GM12878 (cell line): ENCODE data around the gene ARHGAP26. TPM values are rescaled to one million over a fixed set of nuclear protein-coding genes. Genes with fewer than 3 reads are reported as not detected.

Source experiments
- ATAC-seq: fragments of 200-7000 bp; cut with Tn5 transposase; 3 replicates; pipeline ENCODE4 v1.9.1; 2020; ENCODE audit warnings: mild to moderate bottlenecking, moderate library complexity
- BruUV-seq: library from RNA; stranded (reverse); fragments of 400-500 nt; replicated peaks from 2 replicates; lab custom pipeline; 2021; lab: Mats Ljungman, UMichigan
- CTCF ChIA-PET: fragments of 300-600 bp; sonication (Branson Sonifier 250); formaldehyde crosslinking; extraction: SDS; loops from one replicate; lab custom pipeline; 2021; ENCODE audit warnings: inconsistent platforms; lab: Yijun Ruan, JAX
- POLR2A ChIA-PET: fragments of 350-600 bp; formaldehyde crosslinking; extraction: SDS; loops from one replicate; lab custom pipeline; 2021; ENCODE audit warnings: inconsistent platforms; lab: Charles Lee
- RAD21 ChIA-PET: fragments of 300-600 bp; sonication (Branson Sonifier 250); formaldehyde crosslinking; loops from one replicate; lab custom pipeline; 2023; ENCODE audit warnings: antibody characterized with exemption; ENCODE audit not compliant: unreplicated experiment; lab: Charles Lee
- SMC1A ChIA-PET: fragments of 300-600 bp; sonication (Branson Sonifier 250); formaldehyde crosslinking; loops from one replicate; lab custom pipeline; 2023; ENCODE audit not compliant: unreplicated experiment, uncharacterized antibody; lab: Charles Lee
- DNase-seq: peaks from one replicate; pipeline ENCODE4 v3.0.0-alpha.2; 2011; ENCODE audit warnings: low read depth, low spot score
- FAIRE-seq: peaks from 3 replicates; lab custom pipeline; 2011; peaks lifted over from hg19 to GRCh38; lab: Jason Lieb, UNC
- H2AFZ ChIP-seq: 2 replicates; pipeline ENCODE4 v1.6.0; 2011; ENCODE audit warnings: low read depth, low read length, control low read depth; ENCODE audit not compliant: control insufficient read depth
- H3K27ac ChIP-seq: 2 replicates; pipeline ENCODE4 v1.5.1; 2011; ENCODE audit warnings: control low read depth; ENCODE audit not compliant: control insufficient read depth, insufficient read depth
- H3K27me3 ChIP-seq, 2 experiments: replicated peaks in 1 of 2; 2 replicates each; pipeline versions ENCODE4 v1.6.0 to v1.6.1; 2011; ENCODE audit warnings: low read length in 1 of 2; ENCODE audit not compliant: control insufficient read depth in 2 of 2, insufficient read depth in 2 of 2
- H3K36me3 ChIP-seq, 2 experiments: 2 replicates each; pipeline ENCODE4 v1.5.1; 2011; ENCODE audit warnings: low read length in 1 of 2; ENCODE audit not compliant: control insufficient read depth in 2 of 2, insufficient read depth in 2 of 2
- H3K4me1 ChIP-seq: 2 replicates; pipeline ENCODE4 v1.6.1; 2011; ENCODE audit warnings: mild to moderate bottlenecking, low read length, moderate library complexity, mixed read lengths; ENCODE audit not compliant: control insufficient read depth, insufficient read depth
- H3K4me2 ChIP-seq: 2 replicates; pipeline ENCODE4 v1.6.0; 2011; ENCODE audit warnings: control low read depth; ENCODE audit not compliant: control insufficient read depth, insufficient read depth
- H3K4me3 ChIP-seq: fragments of 200-600 bp; sonication (generic); 2 replicates; pipeline ENCODE4 v1.5.1; 2016
- H3K79me2 ChIP-seq: 2 replicates; pipeline ENCODE4 v1.6.0; 2011; ENCODE audit warnings: low read length; ENCODE audit not compliant: control insufficient read depth, insufficient read depth
- H3K9ac ChIP-seq: 2 replicates; pipeline ENCODE4 v1.8.0; 2011; ENCODE audit warnings: low read length, control low read depth, mixed read lengths; ENCODE audit not compliant: control insufficient read depth, insufficient read depth
- H3K9me3 ChIP-seq: replicated peaks from 3 replicates; pipeline ENCODE4 v1.5.1; 2011; ENCODE audit warnings: mild to moderate bottlenecking, low read length; ENCODE audit not compliant: control insufficient read depth, insufficient read depth
- H4K20me1 ChIP-seq: 2 replicates; pipeline ENCODE4 v1.6.0; 2011; ENCODE audit not compliant: control insufficient read depth, insufficient read depth
- ATF3 ChIP-seq: IDR thresholded peaks from 2 replicates; pipeline ENCODE4 v1.6.1; 2011; ENCODE audit warnings: low read depth, mild to moderate bottlenecking, low read length, moderate library complexity, borderline replicate concordance; ENCODE audit errors: extremely low read depth
- BCL11A ChIP-seq: IDR thresholded peaks from 2 replicates; pipeline ENCODE4 v1.6.1; 2011; ENCODE audit warnings: low read depth, low read length
- BCLAF1 ChIP-seq: fragments of 450-650 bp; IDR thresholded peaks from 2 replicates; pipeline ENCODE4 v1.6.1; 2017; ENCODE audit warnings: antibody characterized with exemption, mild to moderate bottlenecking, moderate library complexity
- CHD1 ChIP-seq: IDR thresholded peaks from 2 replicates; pipeline ENCODE4 v1.6.1; 2012; ENCODE audit warnings: low read depth, low read length, improper control_type of control experiment
- EZH2 ChIP-seq: IDR thresholded peaks from 2 replicates; pipeline ENCODE4 v1.6.1; 2012; ENCODE audit warnings: low read depth, mild to moderate bottlenecking, control low read depth, inconsistent platforms, low read length, borderline replicate concordance; ENCODE audit not compliant: control insufficient read depth
- FOS ChIP-seq: IDR thresholded peaks from 3 replicates; pipeline ENCODE4 v1.6.1; 2011; ENCODE audit warnings: borderline replicate concordance; ENCODE audit not compliant: insufficient read length; ENCODE audit errors: extremely low read depth
- FOXM1 ChIP-seq: IDR thresholded peaks from 2 replicates; pipeline ENCODE4 v1.6.1; 2012; ENCODE audit warnings: low read depth, mild to moderate bottlenecking, inconsistent platforms, low read length, moderate library complexity
- LARP7 ChIP-seq: fragments of 450-650 bp; IDR thresholded peaks from 2 replicates; pipeline ENCODE4 v1.6.1; 2017; ENCODE audit warnings: mild to moderate bottlenecking
- NFIC ChIP-seq: IDR thresholded peaks from 2 replicates; pipeline ENCODE4 v1.6.1; 2012; ENCODE audit warnings: low read depth, mild to moderate bottlenecking, inconsistent platforms, low read length, moderate library complexity
- NFXL1 ChIP-seq: fragments of 450-650 bp; IDR thresholded peaks from 2 replicates; pipeline ENCODE4 v1.6.1; 2017; ENCODE audit warnings: antibody characterized with exemption, mild to moderate bottlenecking, borderline replicate concordance
- PAX5 ChIP-seq: IDR thresholded peaks from 2 replicates; pipeline ENCODE4 v1.6.1; 2011; ENCODE audit warnings: low read depth, low read length, borderline replicate concordance
- PML ChIP-seq: IDR thresholded peaks from 2 replicates; pipeline ENCODE4 v1.6.1; 2012; ENCODE audit warnings: low read length, inconsistent platforms
- POLR2A ChIP-seq: IDR thresholded peaks from 2 replicates; pipeline ENCODE4 v1.6.1; 2011; ENCODE audit warnings: low read depth, mild to moderate bottlenecking, low read length
- SIN3A ChIP-seq: IDR thresholded peaks from 2 replicates; pipeline ENCODE4 v1.6.1; 2012; ENCODE audit warnings: low read depth, low read length, improper control_type of control experiment
- SRF ChIP-seq, 2 experiments: IDR thresholded peaks; 2 replicates each; pipeline ENCODE4 v1.6.1; 2011; ENCODE audit warnings: low read depth in 2 of 2, low read length in 2 of 2, mild to moderate bottlenecking in 1 of 2, moderate library complexity in 1 of 2
- SUPT20H ChIP-seq: IDR thresholded peaks from 2 replicates; pipeline ENCODE4 v1.6.1; 2011; ENCODE audit warnings: low read depth, mild to moderate bottlenecking, low read length, moderate library complexity, borderline replicate concordance; ENCODE audit not compliant: control insufficient read depth
- WRNIP1 ChIP-seq: IDR thresholded peaks from 2 replicates; pipeline ENCODE4 v1.6.1; 2011; ENCODE audit warnings: low read depth, low read length, improper control_type of control experiment, borderline replicate concordance
- ZNF384 ChIP-seq: IDR thresholded peaks from 2 replicates; pipeline ENCODE4 v1.6.1; 2012; ENCODE audit warnings: low read depth, mild to moderate bottlenecking, low read length, improper control_type of control experiment, borderline replicate concordance
- WGBS: methylation state at CpG from one replicate; pipeline ENCODE4 v1.1.6; 2016; ENCODE audit warnings: low lambda C conversion rate; ENCODE audit not compliant: insufficient replicate concordance, insufficient coverage; ENCODE audit errors: missing lambda C conversion rate; 5-methylcytosine and 5-hydroxymethylcytosine counted together
- in situ Hi-C: fragments of 300-500 bp; cut with MboI; formaldehyde crosslinking; loops from 9 replicates; pipeline ENCODE4 v1.14.3; 2018; ENCODE audit warnings: mixed read lengths
- intact Hi-C: fragments of 100-400 bp; cut with micrococcal nuclease; formaldehyde crosslinking; loops from one replicate; pipeline ENCODE4 v1.14.2; 2022; ENCODE audit not compliant: unreplicated experiment
- polyA plus RNA-seq, 11 experiments: library from polyadenylated mRNA; depleted of rRNA in 4 of 11; unstranded in 6 of 11; stranded (reverse) in 5 of 11; fragments of >200 nt; fragmentation: Nextera tagmentation in 4 of 11; fragmentation: Illumina TruSeq in 1 of 11; extraction: Ambion mirVana in 4 of 11; extraction: Trizol in 1 of 11; gene quantifications; 1 replicate in 1 of 11; 2 replicates in 10 of 11; pipeline versions ENCODE4 v1.2.1 to v1.2.3, GENCODE V29; 2011 to 2016; ENCODE audit warnings: inconsistent platforms in 2 of 11, missing spikeins in 2 of 11, low read depth in 1 of 11
- total RNA-seq, 4 experiments: library from RNA; depleted of rRNA in 3 of 4; stranded (reverse); fragments of >200 nt in 3 of 4; fragmentation: Illumina TruSeq in 1 of 4; extraction: Trizol in 1 of 4; gene quantifications; 2 replicates each; pipeline versions ENCODE4 v1.2.1 to v1.2.3, GENCODE V29; 2013 to 2021

Gene ARHGAP26
- total and polyA plus RNA-seq, 10 of the 15 experiments (the other 5 are each of a cell fraction or from before 2014, with no cell fraction given): 9.4 to 41.5 (median 19.3) TPM

GRCh38 chr5:143131972-143132371 lies 361.8 kb downstream of the ARHGAP26 start (continued):
- no peak for TF ChIP-seq ZNF384
- no peak for TF ChIP-seq SIN3A
- no peak for TF ChIP-seq LARP7
- TF ChIP-seq CHD1: no peak
- TF ChIP-seq FOS: no peak
- TF ChIP-seq POLR2A: no peak
- no peak for TF ChIP-seq BCLAF1
- TF ChIP-seq NFXL1: no peak
- no peak for TF ChIP-seq NFIC
- TF ChIP-seq FOXM1: no peak
- TF ChIP-seq SUPT20H: no peak
- TF ChIP-seq PAX5: no peak
- TF ChIP-seq, all 136 proteins: peak for 0

- in situ Hi-C loops: no loop called here
- Histone ChIP-seq H4K20me1 (no peaks in the 10 kb centered on the region), H2AFZ (no peak overlapping the region), H3K4me2 (no peak overlapping the region), H3K9ac (no peak overlapping the region), H3K9me3 (no peaks in the 10 kb centered on the region), H3K27me3 (no peaks in the 10 kb centered on the region), H3K27ac (no peak overlapping the region), H3K79me2 (no peaks in the 10 kb centered on the region; the same call in 1 of the 2 replicates), H3K36me3 (peaks cover 0 to 5% of the 10 kb centered on the region in 2 experiments; a peak in 2 of 4 replicates), H3K4me3 (no peak overlapping the region), H3K4me1 (no peaks in the 10 kb centered on the region)
- ChIA-PET POLR2A (interaction anchor here (0.5 to 1.2 kb wide), 5 partner anchors 13 to 612 kb away, joined by 3 to 5 read pairs (median 4); no protein-coding TSS in a partner anchor), SMC1A (interaction anchor here (0.9 to 6.9 kb wide), 15 partner anchors 7 to 58 kb away, joined by 3 to 49 read pairs (median 5); no protein-coding TSS in a partner anchor), CTCF (interaction anchor here (0.8 to 1.5 kb wide), 4 partner anchors 8 to 114 kb away, joined by 3 read pairs; no protein-coding TSS in a partner anchor), RAD21 (interaction anchor here (0.9 to 1.7 kb wide), 3 partner anchors 15 to 130 kb away, joined by 3 to 5 read pairs (median 4); no protein-coding TSS in a partner anchor)
- WGBS: 96% methylated on average over 1 of the region's 1 CpG
- intact Hi-C loops: no loop called here
- no peak for FAIRE-seq
- TF ChIP-seq ATF3 (no peak), SRF (IDR thresholded peaks at IDR 0.05; ENCODE audit: low read depth in 2 of 2, low read length in 2 of 2) (no peak), BCL11A (no peak), WRNIP1 (no peak), EZH2 (no peak), PML (no peak), NFIC (no peak), ZNF384 (no peak)
- no peak for DNase-seq
- ATAC-seq: no peak
- no TSS peak for BruUV-seq
Measured at GRCh38 chr5:143132739-143133138, 362.6 kb downstream of the ARHGAP26 start.
